Adrenal gland (tissue), 5 donors: ENCODE data around the gene IFITM2.

Experiments used
- CTCF ChIP-seq, 6 experiments: fragments of 450-650 bp in 4 of 6; fragments of 200-600 bp in 2 of 6; sonication (generic) in 1 of 6; IDR thresholded peaks; 1 replicate in 5 of 6; 2 replicates in 1 of 6; pipeline versions ENCODE4 v1.5.1 to v1.8.0; 2016 to 2021; ENCODE audit warnings: antibody characterized with exemption in 6 of 6, mild to moderate bottlenecking in 2 of 6, moderate library complexity in 1 of 6
- POLR2A ChIP-seq, 2 donors: fragments of 450-650 bp; IDR thresholded peaks; one replicate each; pipeline ENCODE4 v1.6.1; 2017; ENCODE audit warnings: antibody characterized with exemption in 2 of 2, mild to moderate bottlenecking in 2 of 2, moderate library complexity in 1 of 2
- donor health status: DM: no; HTN: no; CAD: no.

- no peak for TF ChIP-seq CTCF (IDR thresholded peaks at IDR 0.05)
- no peak for TF ChIP-seq POLR2A (IDR thresholded peaks at IDR 0.05)
Observed at GRCh38 chr11:316891-317301, 9.3 kb downstream of the IFITM2 start.
